MM.1S (cell line): ENCODE results near the gene CNNM4.

ENCODE experiments used
- DNase-seq: peaks from one replicate; pipeline ENCODE4 v3.0.0-alpha.2; 2015
- H2AFZ ChIP-seq: fragments of 300-600 bp; sonication (generic); 2 replicates; pipeline ENCODE4 v1.6.0; 2016; ENCODE audit warnings: antibody characterized with exemption, low read length
- H3F3A ChIP-seq: fragments of 300-600 bp; sonication (generic); 2 replicates; pipeline ENCODE4 v1.6.1; 2016; ENCODE audit warnings: mild to moderate bottlenecking, antibody characterized with exemption, low read length, moderate library complexity, mixed read lengths; ENCODE audit not compliant: insufficient read depth
- H3K27ac ChIP-seq: fragments of 300-600 bp; sonication (generic); 2 replicates; pipeline ENCODE4 v1.5.1; 2016; ENCODE audit warnings: mild to moderate bottlenecking, low read length
- H3K27me3 ChIP-seq: fragments of 300-600 bp; sonication (generic); replicated peaks from 2 replicates; pipeline ENCODE4 v1.6.0; 2016; ENCODE audit warnings: low read length; ENCODE audit not compliant: insufficient read depth
- H3K36me3 ChIP-seq: fragments of 300-600 bp; sonication (generic); replicated peaks from 2 replicates; pipeline ENCODE4 v1.6.1; 2016; ENCODE audit warnings: mild to moderate bottlenecking, low read length, mixed read lengths; ENCODE audit not compliant: insufficient read depth
- H3K4me1 ChIP-seq: fragments of 300-600 bp; sonication (generic); 2 replicates; pipeline ENCODE4 v1.6.1; 2016; ENCODE audit warnings: low read length, mixed read lengths
- H3K4me2 ChIP-seq: fragments of 300-600 bp; sonication (generic); 2 replicates; pipeline ENCODE4 v1.6.0; 2016; ENCODE audit warnings: low read depth, low read length
- H3K4me3 ChIP-seq: fragments of 300-600 bp; sonication (generic); 2 replicates; pipeline ENCODE4 v1.5.1; 2016; ENCODE audit warnings: low read length, mixed read lengths
- H3K79me2 ChIP-seq: fragments of 300-600 bp; sonication (generic); 2 replicates; pipeline ENCODE4 v1.6.1; 2016; ENCODE audit warnings: mixed run types, low read length, mixed read lengths
- H3K9ac ChIP-seq: fragments of 300-600 bp; sonication (generic); 2 replicates; pipeline ENCODE4 v1.6.1; 2016; ENCODE audit warnings: low read length, mixed read lengths
- H3K9me2 ChIP-seq: fragments of 300-600 bp; sonication (generic); replicated peaks from 2 replicates; pipeline ENCODE4 v1.6.1; 2016; ENCODE audit warnings: mild to moderate bottlenecking, low read length, mixed read lengths; ENCODE audit not compliant: insufficient read depth
- H3K9me3 ChIP-seq: fragments of 300-600 bp; sonication (generic); replicated peaks from 2 replicates; pipeline ENCODE4 v1.6.1; 2016; ENCODE audit warnings: mild to moderate bottlenecking, low read length, mixed read lengths; ENCODE audit not compliant: insufficient read depth
- H4K20me1 ChIP-seq: fragments of 300-600 bp; sonication (generic); 2 replicates; pipeline ENCODE4 v1.6.1; 2016; ENCODE audit warnings: mild to moderate bottlenecking, low read length, moderate library complexity, mixed read lengths; ENCODE audit not compliant: insufficient read depth
- CTCF ChIP-seq: fragments of 300-600 bp; sonication (generic); IDR thresholded peaks from 2 replicates; pipeline ENCODE4 v1.5.1; 2016; ENCODE audit warnings: antibody characterized with exemption, low read length, mixed read lengths
- EZH2 ChIP-seq: fragments of 300-600 bp; sonication (generic); optimal IDR thresholded peaks from 2 replicates; pipeline ENCODE3; 2017; ENCODE audit warnings: low read depth, mild to moderate bottlenecking, antibody characterized with exemption, low read length, mixed read lengths
- EZH2phosphoT487 ChIP-seq: fragments of 300-600 bp; sonication (generic); IDR thresholded peaks from 2 replicates; pipeline ENCODE4 v1.6.1; 2018; ENCODE audit warnings: antibody characterized with exemption, low read length

CNNM4 gene

GRCh38 chr2:96739633-96740428, 20.9 kb upstream of the CNNM4 start, which contains the start of gene LMAN2L:
Gene LMAN2L (minus strand): TSS chr2:96740064. CDS start chr2:96740040, 24 bp downstream.
- Histone ChIP-seq H4K20me1 (no peaks in the 10 kb centered on the region), H3F3A (peaks cover 6% of the 10 kb centered on the region), H3K4me2 (peak within 1 kb of the TSS; percentile 83), H3K9me2 (no peaks in the 10 kb centered on the region), H3K4me3 (peak within 1 kb of the TSS; percentile 66), H3K36me3 (no peaks in the 10 kb centered on the region), H3K9ac (peak within 1 kb of the TSS; percentile 67), H3K27me3 (no peaks in the 10 kb centered on the region), H2AFZ (peak within 1 kb of the TSS; percentile 74), H3K9me3 (no peaks in the 10 kb centered on the region), H3K4me1 (no peaks in the 10 kb centered on the region; the same call in none of the 2 replicates), H3K79me2 (peaks cover 22% of the 10 kb centered on the region), H3K27ac (peak within 1 kb of the TSS; percentile 78)
- TF ChIP-seq EZH2phosphoT487: no peak
- TF ChIP-seq EZH2: no peak
- TF ChIP-seq CTCF: no peak; the same call in 1 of the 2 replicates
- peak; percentile 99 for DNase-seq

- Histone ChIP-seq H3K4me1 (no peaks in the 10 kb centered on the region), H3K79me2 (no peaks in the 10 kb centered on the region), H3K4me3 (no peak overlapping the region), H4K20me1 (no peaks in the 10 kb centered on the region), H3K9me3 (no peaks in the 10 kb centered on the region), H3K9me2 (no peaks in the 10 kb centered on the region), H3K36me3 (no peaks in the 10 kb centered on the region), H3F3A (no peaks in the 10 kb centered on the region), H3K27ac (no peak overlapping the region), H3K4me2 (no peak overlapping the region), H3K27me3 (no peaks in the 10 kb centered on the region), H2AFZ (no peak overlapping the region), H3K9ac (no peak overlapping the region)
- TF ChIP-seq CTCF: no peak
- no peak for TF ChIP-seq EZH2phosphoT487
- no peak for TF ChIP-seq EZH2
- no peak for DNase-seq
Observed at GRCh38 chr2:96747061-96747617, 13.6 kb upstream of the CNNM4 start.

- no peaks in the 10 kb centered on the region for H3K79me2 ChIP-seq
- no peak overlapping the region for H3K4me3 ChIP-seq
- no peaks in the 10 kb centered on the region for H3K4me1 ChIP-seq
- no peaks in the 10 kb centered on the region for H3K9me3 ChIP-seq
- H3F3A ChIP-seq: no peaks in the 10 kb centered on the region
- H3K36me3 ChIP-seq: no peaks in the 10 kb centered on the region
- DNase-seq: no peak
- no peaks in the 10 kb centered on the region for H4K20me1 ChIP-seq
- TF ChIP-seq EZH2phosphoT487 (no peak), EZH2 (no peak), CTCF (no peak)
- H3K27me3 ChIP-seq: no peaks in the 10 kb centered on the region
- no peaks in the 10 kb centered on the region for H3K9me2 ChIP-seq
- no peak overlapping the region for H3K9ac ChIP-seq
- H3K27ac ChIP-seq: no peak overlapping the region
- H2AFZ ChIP-seq: no peak overlapping the region
- H3K4me2 ChIP-seq: no peak overlapping the region
Observed at GRCh38 chr2:96751800-96752199, 8.9 kb upstream of the CNNM4 start.
